Measurements from ENCODE around the gene VPS18. TPM values are rescaled to one million over a fixed set of nuclear protein-coding genes. Genes with fewer than 3 reads are reported as not detected.

VPS18 gene
- total and polyA plus RNA-seq, 4 donors: 3.4 to 15.3 (median 10.3) TPM

GRCh38 chr15:40936234-40936708 lies 42.0 kb downstream of the VPS18 start:
- Histone ChIP-seq H3K27ac (ENCODE audit: low read depth in 1 of 2, low read length in 2 of 2) (peak overlapping the region; percentile 42 to 53), H3K9ac (ENCODE audit: low read depth in 1 of 2, low read length in 2 of 2) (no peak overlapping the region), H3K4me3 (ENCODE audit: low read depth in 1 of 3, low read length in 3 of 3) (no peak overlapping the region), H3K36me3 (ENCODE audit: control insufficient read depth in 4 of 4, insufficient read depth in 3 of 4, low read depth in 1 of 4, low read length in 3 of 4) (no peaks in the 10 kb centered on the region), H3K27me3 (ENCODE audit: control insufficient read depth in 4 of 4, insufficient read depth in 4 of 4, low read length in 3 of 4) (no peaks in the 10 kb centered on the region), H3K9me3 (ENCODE audit: control insufficient read depth in 4 of 4, low read length in 3 of 4) (no peaks in the 10 kb centered on the region), H3K4me1 (ENCODE audit: control insufficient read depth in 4 of 4, insufficient read depth in 4 of 4, low read length in 3 of 4) (peaks cover 16 to 58% (median 45%) of the 10 kb centered on the region in 4 donors)
- WGBS: 76% methylated on average over 31 of the region's 31 CpGs
- TF ChIP-seq, protein P1, sequence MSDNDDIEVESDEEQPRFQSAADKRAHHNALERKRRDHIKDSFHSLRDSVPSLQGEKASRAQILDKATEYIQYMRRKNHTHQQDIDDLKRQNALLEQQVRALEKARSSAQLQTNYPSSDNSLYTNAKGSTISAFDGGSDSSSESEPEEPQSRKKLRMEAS (IDR thresholded peaks at IDR 0.05): no peak
- no peak for TF ChIP-seq YY1 (IDR thresholded peaks at IDR 0.05)
- no peak for TF ChIP-seq FOXA2 (IDR thresholded peaks at IDR 0.05)
- TF ChIP-seq EGR1 (IDR thresholded peaks at IDR 0.05; ENCODE audit: low read depth in 2 of 2): no peak
- TF ChIP-seq RXRA (IDR thresholded peaks at IDR 0.05): no peak
- TF ChIP-seq GABPA (IDR thresholded peaks at IDR 0.05 in 1 of 2, conservative IDR thresholded peaks at IDR 0.05 in 1 of 2): no peak
- TF ChIP-seq NR2F2 (IDR thresholded peaks at IDR 0.05): no peak
- TF ChIP-seq FOXA1 (IDR thresholded peaks at IDR 0.05): no peak
- no peak for DNase-seq (ENCODE audit: low spot score)

GRCh38 chr15:40936709-40937666 lies 42.7 kb downstream of the VPS18 start:
- peak overlapping the region; percentile 48 to 53 for H3K27ac ChIP-seq (ENCODE audit: low read depth in 1 of 2, low read length in 2 of 2)
- 61% methylated on average over 15 of the region's 15 CpGs for WGBS

More at GRCh38 chr15:40936709-40937666, 42.7 kb downstream of the VPS18 start:
- H3K4me1 ChIP-seq (ENCODE audit: control insufficient read depth in 4 of 4, insufficient read depth in 4 of 4, low read length in 3 of 4): peaks cover 18 to 54% (median 41%) of the 10 kb centered on the region in 4 donors
- TF ChIP-seq FOXA2 (IDR thresholded peaks at IDR 0.05) (no peak), CTCF (IDR thresholded peaks at IDR 0.05; ENCODE audit: low read depth, low read length, missing input control) (no peak), RAD21 (IDR thresholded peaks at IDR 0.05) (peak in 1 of 2 donors; percentile 44), REST (IDR thresholded peaks at IDR 0.05) (no peak), YY1 (IDR thresholded peaks at IDR 0.05) (no peak), JUND (IDR thresholded peaks at IDR 0.05) (peak in 1 of 2 donors; percentile 38), EGR1 (IDR thresholded peaks at IDR 0.05; ENCODE audit: low read depth in 2 of 2) (no peak), NR2F2 (IDR thresholded peaks at IDR 0.05) (no peak), RXRA (IDR thresholded peaks at IDR 0.05) (peak; percentile 62 to 70), HNF4A (conservative IDR thresholded peaks at IDR 0.05) (peak; percentile 93 to 98), HNF4G (IDR thresholded peaks at IDR 0.05) (peak; percentile 89), GABPA (IDR thresholded peaks at IDR 0.05 in 1 of 2, conservative IDR thresholded peaks at IDR 0.05 in 1 of 2) (peak in 1 of 2 donors; percentile 12), TAF1 (conservative IDR thresholded peaks at IDR 0.05) (no peak), FOXA1 (IDR thresholded peaks at IDR 0.05) (no peak), ZBTB33 (IDR thresholded peaks at IDR 0.05) (no peak), SP1 (IDR thresholded peaks at IDR 0.05) (peak; percentile 96)
- TF ChIP-seq, protein P1 (IDR thresholded peaks at IDR 0.05): peak; percentile 55
- TF ChIP-seq, protein P2, sequence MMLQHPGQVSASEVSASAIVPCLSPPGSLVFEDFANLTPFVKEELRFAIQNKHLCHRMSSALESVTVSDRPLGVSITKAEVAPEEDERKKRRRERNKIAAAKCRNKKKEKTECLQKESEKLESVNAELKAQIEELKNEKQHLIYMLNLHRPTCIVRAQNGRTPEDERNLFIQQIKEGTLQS (IDR thresholded peaks at IDR 0.05): no peak
- no peak for DNase-seq (ENCODE audit: low spot score)
- H3K9ac ChIP-seq (ENCODE audit: low read depth in 1 of 2, low read length in 2 of 2): peak overlapping the region in 1 of 2 donors; percentile 8
- H3K36me3 ChIP-seq (ENCODE audit: control insufficient read depth in 4 of 4, insufficient read depth in 3 of 4, low read depth in 1 of 4, low read length in 3 of 4): no peaks in the 10 kb centered on the region
- no peak overlapping the region for H3K4me3 ChIP-seq (ENCODE audit: low read depth in 1 of 3, low read length in 3 of 3)
- H3K9me3 ChIP-seq (ENCODE audit: control insufficient read depth in 4 of 4, low read length in 3 of 4): no peaks in the 10 kb centered on the region
- no peaks in the 10 kb centered on the region for H3K27me3 ChIP-seq (ENCODE audit: control insufficient read depth in 4 of 4, insufficient read depth in 4 of 4, low read length in 3 of 4)

Measured in liver (tissue), 9 donors.